Natural killer cell (primary cell): ENCODE data around the gene IFT52. TPM values are rescaled to one million over a fixed set of nuclear protein-coding genes. Genes with fewer than 3 reads are reported as not detected.

Experiments used
- ATAC-seq, 3 donors: fragments of 150-1000 bp in 2 of 3; fragments of 200-7000 bp in 1 of 3; cut with Tn5 transposase; 1 replicate in 1 of 3; 2 replicates in 2 of 3; pipeline ENCODE4 v1.10.0; 2021; ENCODE audit warnings: mild to moderate bottlenecking in 2 of 3, moderate library complexity in 2 of 3
- DNase-seq, 2 donors: peaks; one replicate each; pipeline versions ENCODE4 v3.0.0 to v3.0.0-alpha.2; 2013 to 2021; ENCODE audit warnings: mixed read lengths in 1 of 2
- H3K27ac ChIP-seq: one replicate; pipeline ENCODE4 v1.5.1; 2013; ENCODE audit warnings: mild to moderate bottlenecking, low read length
- H3K27me3 ChIP-seq: one replicate; pipeline ENCODE4 v1.6.1; 2013; ENCODE audit warnings: low read length; ENCODE audit not compliant: control insufficient read depth, insufficient read depth
- H3K36me3 ChIP-seq: one replicate; pipeline ENCODE4 v1.6.1; 2013; ENCODE audit warnings: low read length; ENCODE audit not compliant: control insufficient read depth, insufficient read depth
- H3K4me1 ChIP-seq: one replicate; pipeline ENCODE4 v1.6.1; 2013; ENCODE audit warnings: low read length; ENCODE audit not compliant: control insufficient read depth, insufficient read depth
- H3K4me3 ChIP-seq: one replicate; pipeline ENCODE4 v1.5.1; 2013; ENCODE audit warnings: low read length
- H3K9me3 ChIP-seq: one replicate; pipeline ENCODE4 v1.6.1; 2013; ENCODE audit warnings: low read length; ENCODE audit not compliant: control insufficient read depth, insufficient read depth
- H3K27ac Mint-ChIP-seq, 2 donors: one replicate each; pipeline ENCODE4 v1.8.0; 2022; ENCODE audit warnings: mild to moderate bottlenecking in 2 of 2, mixed read lengths in 2 of 2, moderate library complexity in 1 of 2
- H3K27me3 Mint-ChIP-seq, 2 donors: one replicate each; pipeline ENCODE4 v1.8.0; 2022; ENCODE audit warnings: low read depth in 2 of 2, mixed read lengths in 2 of 2
- H3K36me3 Mint-ChIP-seq: one replicate; pipeline ENCODE4 v1.8.0; 2022; ENCODE audit warnings: mixed read lengths
- H3K4me1 Mint-ChIP-seq, 2 donors: one replicate each; pipeline ENCODE4 v1.8.0; 2022; ENCODE audit warnings: mixed read lengths in 2 of 2
- H3K4me3 Mint-ChIP-seq: one replicate; pipeline ENCODE4 v1.8.0; 2022; ENCODE audit warnings: mild to moderate bottlenecking, moderate library complexity, mixed read lengths
- H3K9me3 Mint-ChIP-seq, 2 donors: one replicate each; pipeline ENCODE4 v1.8.0; 2022; ENCODE audit warnings: mixed read lengths in 2 of 2
- whole genome bisulfite sequencing: methylation state at CpG from one replicate; pipeline ENCODE4 v1.1.7; 2013; ENCODE audit warnings: missing lambda C conversion rate; ENCODE audit not compliant: insufficient coverage; 5-methylcytosine and 5-hydroxymethylcytosine counted together
- intact Hi-C: fragments of 100-400 bp; cut with micrococcal nuclease; formaldehyde crosslinking; loops from one replicate; pipeline ENCODE4 v1.14.2; 2022
- total RNA-seq, 4 donors: library from RNA; stranded (reverse); fragments of 120-200 nt in 1 of 4; gene quantifications; one replicate each; pipeline versions ENCODE4 v1.2.3 to v1.2.4, GENCODE V29; 2013 to 2022
- TF ChIP-seq, protein P1 (sequence below): fragments of 200-600 bp; IDR thresholded peaks from one replicate; pipeline ENCODE4 v1.8.0; 2022; ENCODE audit warnings: antibody characterized with exemption

IFT52 gene
- total RNA-seq, 3 donors from 2014 or later (not counting 1 experiment from before 2014, with no cell fraction given): 21.5 to 26.1 (median 22.4) TPM

DNA sequence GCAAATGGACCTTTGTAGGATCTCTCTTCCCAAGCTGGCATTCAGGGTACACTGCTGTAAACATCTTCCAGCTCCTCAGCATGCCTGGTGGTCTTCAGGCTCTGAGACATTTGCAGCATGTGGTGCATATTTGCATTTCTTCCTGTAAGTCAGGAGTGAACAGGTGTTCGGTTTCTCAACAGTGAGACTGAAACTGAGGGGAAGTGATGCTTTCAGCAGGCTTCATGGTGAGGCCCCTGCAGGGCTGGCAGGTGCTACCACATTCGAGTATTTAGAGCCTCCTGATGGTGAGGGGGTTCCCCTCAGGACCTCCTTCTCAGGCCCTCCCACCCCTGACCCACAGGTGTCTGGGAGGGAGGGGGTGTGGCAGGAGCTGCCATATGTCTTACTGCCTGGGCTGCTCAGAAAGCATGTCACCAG lies 91.3 kb downstream of the IFT52 start:
- ATAC-seq (peak in 2 of 3 donors; percentile 38 to 56), DNase-seq (peak in 1 of 2 donors; percentile 22)
- Mint-ChIP-seq H3K4me1 (no peaks in the 10 kb centered on the region), H3K27me3 (no peaks in the 10 kb centered on the region), H3K36me3 (no peaks in the 10 kb centered on the region), H3K9me3 (no peaks in the 10 kb centered on the region), H3K4me3 (no peak overlapping the region), H3K27ac (no peak overlapping the region)
- Histone ChIP-seq H3K9me3 (no peaks in the 10 kb centered on the region), H3K27me3 (no peaks in the 10 kb centered on the region), H3K36me3 (no peaks in the 10 kb centered on the region), H3K27ac (peak overlapping the region; percentile 84), H3K4me3 (no peak overlapping the region), H3K4me1 (peaks cover 18% of the 10 kb centered on the region)
- TF ChIP-seq, protein P1, sequence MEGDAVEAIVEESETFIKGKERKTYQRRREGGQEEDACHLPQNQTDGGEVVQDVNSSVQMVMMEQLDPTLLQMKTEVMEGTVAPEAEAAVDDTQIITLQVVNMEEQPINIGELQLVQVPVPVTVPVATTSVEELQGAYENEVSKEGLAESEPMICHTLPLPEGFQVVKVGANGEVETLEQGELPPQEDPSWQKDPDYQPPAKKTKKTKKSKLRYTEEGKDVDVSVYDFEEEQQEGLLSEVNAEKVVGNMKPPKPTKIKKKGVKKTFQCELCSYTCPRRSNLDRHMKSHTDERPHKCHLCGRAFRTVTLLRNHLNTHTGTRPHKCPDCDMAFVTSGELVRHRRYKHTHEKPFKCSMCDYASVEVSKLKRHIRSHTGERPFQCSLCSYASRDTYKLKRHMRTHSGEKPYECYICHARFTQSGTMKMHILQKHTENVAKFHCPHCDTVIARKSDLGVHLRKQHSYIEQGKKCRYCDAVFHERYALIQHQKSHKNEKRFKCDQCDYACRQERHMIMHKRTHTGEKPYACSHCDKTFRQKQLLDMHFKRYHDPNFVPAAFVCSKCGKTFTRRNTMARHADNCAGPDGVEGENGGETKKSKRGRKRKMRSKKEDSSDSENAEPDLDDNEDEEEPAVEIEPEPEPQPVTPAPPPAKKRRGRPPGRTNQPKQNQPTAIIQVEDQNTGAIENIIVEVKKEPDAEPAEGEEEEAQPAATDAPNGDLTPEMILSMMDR: no peak
- 23% methylated on average over 1 of the region's 2 CpGs for WGBS
- intact Hi-C loops: no loop called here

DNA sequence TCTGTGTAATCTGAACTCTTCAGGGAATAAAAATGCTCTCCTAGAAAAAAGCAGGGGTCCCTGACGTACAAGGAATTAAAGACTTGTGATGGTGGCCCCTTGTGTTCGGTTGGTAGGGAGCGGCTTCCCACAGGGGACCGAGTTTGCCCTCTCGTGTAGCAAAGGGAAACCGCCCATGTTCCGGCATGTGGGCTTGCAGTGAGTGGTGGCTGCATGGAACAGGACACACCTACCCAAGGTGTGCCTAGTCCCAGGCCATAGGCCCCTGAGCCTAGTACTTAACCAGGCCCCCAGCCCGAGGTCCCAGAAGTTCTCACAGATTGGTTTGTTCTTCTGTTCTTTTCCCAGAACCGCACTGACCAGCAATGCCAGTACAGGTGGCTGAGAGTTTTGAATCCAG lies 91.7 kb downstream of the IFT52 start:
- H3K4me3 Mint-ChIP-seq: no peak overlapping the region
- intact Hi-C loops: no loop called here

DNA sequence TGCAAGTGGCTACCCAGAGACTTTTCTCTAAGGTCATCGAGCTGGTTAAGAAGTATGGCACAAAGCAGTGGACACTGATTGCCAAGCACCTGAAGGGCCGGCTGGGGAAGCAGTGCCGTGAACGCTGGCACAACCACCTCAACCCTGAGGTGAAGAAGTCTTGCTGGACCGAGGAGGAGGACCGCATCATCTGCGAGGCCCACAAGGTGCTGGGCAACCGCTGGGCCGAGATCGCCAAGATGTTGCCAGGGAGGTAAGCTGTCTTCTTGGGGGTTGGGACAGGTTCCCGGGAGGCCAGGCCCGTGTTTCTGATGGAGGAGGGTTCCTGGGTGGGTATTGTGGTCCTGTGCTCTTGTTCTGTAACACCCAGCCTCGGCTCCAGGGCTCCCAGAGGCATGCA lies 96.1 kb downstream of the IFT52 start:
- Histone ChIP-seq H3K4me1 (peaks cover 9% of the 10 kb centered on the region), H3K36me3 (no peaks in the 10 kb centered on the region), H3K27me3 (no peaks in the 10 kb centered on the region), H3K9me3 (no peaks in the 10 kb centered on the region), H3K4me3 (no peak overlapping the region), H3K27ac (no peak overlapping the region)
- Mint-ChIP-seq H3K27ac (no peak overlapping the region), H3K27me3 (no peaks in the 10 kb centered on the region), H3K36me3 (no peaks in the 10 kb centered on the region), H3K4me3 (no peak overlapping the region), H3K9me3 (no peaks in the 10 kb centered on the region), H3K4me1 (no peaks in the 10 kb centered on the region)
- TF ChIP-seq, protein P1: no peak
- DNase-seq (no peak), ATAC-seq (no peak)
- intact Hi-C loops: no loop called here
- 96% methylated on average over 13 of the region's 13 CpGs for WGBS

More for the DNA sequence above, 91.7 kb downstream of the IFT52 start:
- ATAC-seq (no peak), DNase-seq (no peak)
- Histone ChIP-seq H3K27me3 (no peaks in the 10 kb centered on the region), H3K4me3 (no peak overlapping the region), H3K36me3 (no peaks in the 10 kb centered on the region), H3K4me1 (peaks cover 18% of the 10 kb centered on the region), H3K27ac (peak overlapping the region; percentile 84), H3K9me3 (no peaks in the 10 kb centered on the region)
- TF ChIP-seq, protein P1: no peak
- Mint-ChIP-seq H3K9me3 (no peaks in the 10 kb centered on the region), H3K4me1 (no peaks in the 10 kb centered on the region), H3K36me3 (no peaks in the 10 kb centered on the region), H3K27me3 (no peaks in the 10 kb centered on the region), H3K27ac (no peak overlapping the region)
- WGBS: 82% methylated on average over 9 of the region's 9 CpGs

DNA sequence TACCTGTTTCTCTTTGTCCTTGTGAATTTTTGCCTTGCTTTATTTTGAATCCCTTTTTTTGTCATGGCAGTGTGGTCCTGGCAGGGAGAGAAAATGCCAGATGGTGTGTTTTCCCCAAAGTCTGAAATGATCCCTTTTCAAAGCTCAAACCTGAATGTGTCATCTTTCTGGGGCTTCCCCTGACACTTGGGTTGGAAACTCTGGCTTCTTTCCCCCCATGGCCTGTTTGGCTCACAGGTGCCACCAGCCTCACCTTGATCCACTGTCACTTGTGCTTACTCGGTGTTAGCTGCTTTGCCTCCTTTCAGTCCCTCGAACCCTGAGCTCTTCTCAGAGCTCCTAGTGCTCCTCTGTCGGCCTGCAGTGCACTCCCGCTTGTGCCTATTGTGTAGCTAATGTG lies 98.4 kb downstream of the IFT52 start:
- no peak overlapping the region for H3K27ac ChIP-seq
- H3K36me3 ChIP-seq: no peaks in the 10 kb centered on the region
- H3K36me3 Mint-ChIP-seq: no peaks in the 10 kb centered on the region
- intact Hi-C loops: no loop called here
- WGBS: 91% methylated on average over 4 of the region's 4 CpGs
- no peaks in the 10 kb centered on the region for H3K4me1 ChIP-seq
- no peak overlapping the region for H3K4me3 Mint-ChIP-seq
- DNase-seq (no peak), ATAC-seq (no peak)
- no peak overlapping the region for H3K4me3 ChIP-seq
- no peaks in the 10 kb centered on the region for H3K9me3 ChIP-seq
- TF ChIP-seq, protein P1: no peak
- no peaks in the 10 kb centered on the region for H3K27me3 Mint-ChIP-seq
- H3K27me3 ChIP-seq: no peaks in the 10 kb centered on the region
- H3K9me3 Mint-ChIP-seq: no peaks in the 10 kb centered on the region
- H3K27ac Mint-ChIP-seq: peak overlapping the region in 1 of 2 donors; percentile 18
- no peaks in the 10 kb centered on the region for H3K4me1 Mint-ChIP-seq
